GM21717 (cell line): Measurements from ENCODE around the gene MARK1.

Source experiments
- ATAC-seq: cut with Tn5 transposase; IDR thresholded peaks from one replicate; pipeline ENCODE4 v1.9.1; 2021; ENCODE audit warnings: mild to moderate bottlenecking, moderate library complexity; ENCODE audit not compliant: unreplicated experiment

MARK1 gene

GRCh38 chr1:220687809-220688208 is 159.9 kb downstream of the MARK1 start:
- no peak for ATAC-seq

GRCh38 chr1:220689666-220690065 is 161.7 kb downstream of the MARK1 start:
- ATAC-seq, result no peak

- ATAC-seq, result peak; percentile 98
Observed at GRCh38 chr1:220690140-220691052, 162.5 kb downstream of the MARK1 start, which contains the start of gene C1orf115. TSS of gene C1orf115 (plus strand) at chr1:220690363. CDS start at chr1:220690403, 40 bp downstream.

- no peak for ATAC-seq
Observed at GRCh38 chr1:220691053-220691684, 163.2 kb downstream of the MARK1 start.

GRCh38 chr1:220692436-220693228 is 164.7 kb downstream of the MARK1 start:
- ATAC-seq, result no peak

- no peak for ATAC-seq
Observed at GRCh38 chr1:220694866-220695382, 167.0 kb downstream of the MARK1 start.

- no peak for ATAC-seq
Observed at GRCh38 chr1:220695426-220695825, 167.5 kb downstream of the MARK1 start.

- ATAC-seq, result no peak
Observed at GRCh38 chr1:220696226-220696862, 168.4 kb downstream of the MARK1 start.

- ATAC-seq, result no peak
Observed at GRCh38 chr1:220696863-220697231, 168.9 kb downstream of the MARK1 start.

GRCh38 chr1:220697326-220697725 is 169.4 kb downstream of the MARK1 start:
- no peak for ATAC-seq

GRCh38 chr1:220698607-220699016 is 170.7 kb downstream of the MARK1 start:
- no peak for ATAC-seq

- no peak for ATAC-seq
Observed at GRCh38 chr1:220699044-220699443, 171.1 kb downstream of the MARK1 start.

GRCh38 chr1:220700556-220701179 is 172.7 kb downstream of the MARK1 start:
- ATAC-seq, result no peak

- no peak for ATAC-seq
Observed at GRCh38 chr1:220701974-220702373, 174.0 kb downstream of the MARK1 start.

GRCh38 chr1:220702733-220703270 is 174.9 kb downstream of the MARK1 start:
- no peak for ATAC-seq

- no peak for ATAC-seq
Observed at GRCh38 chr1:220703305-220703704, 175.4 kb downstream of the MARK1 start.

- no peak for ATAC-seq
Observed at GRCh38 chr1:220705782-220706181, 177.8 kb downstream of the MARK1 start.

- no peak for ATAC-seq
Observed at GRCh38 chr1:220706480-220706879, 178.5 kb downstream of the MARK1 start.

- no peak for ATAC-seq
Observed at GRCh38 chr1:220707160-220707559, 179.2 kb downstream of the MARK1 start.

- no peak for ATAC-seq
Observed at GRCh38 chr1:220708244-220708643, 180.3 kb downstream of the MARK1 start.
